K562 (cell line): Measurements from ENCODE around the gene ZNF273. TPM values are rescaled to one million over a fixed set of nuclear protein-coding genes. Genes with fewer than 3 reads are reported as not detected.
A peak's percentile ranks its signal among the peaks of the same experiment; 100 is the strongest.

ENCODE experiments used
- ATAC-seq: fragments of 200-7000 bp; cut with Tn5 transposase; 3 replicates; pipeline ENCODE4 v1.9.1; 2020; ENCODE audit warnings: moderate library complexity
- BruUV-seq: library from RNA; stranded (reverse); fragments of 400-500 nt; replicated peaks from 2 replicates; lab custom pipeline; 2021; lab: Mats Ljungman, UMichigan
- CTCF ChIA-PET: fragments of 300-600 bp; formaldehyde crosslinking; extraction: SDS; loops from one replicate; lab custom pipeline; 2021; ENCODE audit warnings: low intra/inter-chr PET ratio; lab: Yijun Ruan, JAX
- POLR2A ChIA-PET: fragments of 300-600, 350-650 bp; sonication (Branson Sonifier 250); formaldehyde crosslinking; extraction: SDS; loops from one replicate; lab custom pipeline; 2021; ENCODE audit warnings: antibody characterized with exemption, inconsistent platforms; lab: Yijun Ruan, JAX
- DNase-seq, 4 experiments: peaks; one replicate each; pipeline versions ENCODE4 v3.0.0 to v3.0.0-alpha.2; 2011 to 2018; ENCODE audit warnings: low spot score in 3 of 4, mixed read lengths in 3 of 4; ENCODE audit errors: extremely low read depth in 1 of 4
- FAIRE-seq: peaks from 2 replicates; lab custom pipeline; 2011; peaks lifted over from hg19 to GRCh38; lab: Jason Lieb, UNC
- H2AFZ ChIP-seq: 2 replicates; pipeline ENCODE4 v1.6.0; 2011; ENCODE audit warnings: low read depth, low read length, control low read depth, inconsistent platforms
- H3K27ac ChIP-seq: fragments of 200-600 bp; 3 replicates; pipeline ENCODE4 v1.8.0; 2011; ENCODE audit warnings: low read depth, mild to moderate bottlenecking, control low read depth, inconsistent platforms, low read length, moderate library complexity, mixed read lengths; ENCODE audit errors: extremely low read depth
- H3K27me3 ChIP-seq, 2 experiments: fragments of 300-600 bp in 1 of 2; 2 replicates in 1 of 2; 3 replicates in 1 of 2; pipeline versions ENCODE4 v1.6.0 to v1.8.0; 2011; ENCODE audit warnings: inconsistent platforms in 2 of 2, low read length in 2 of 2, mild to moderate bottlenecking in 1 of 2, mixed read lengths in 1 of 2, moderate library complexity in 1 of 2; ENCODE audit not compliant: control insufficient read depth in 2 of 2, insufficient read depth in 2 of 2
- H3K36me3 ChIP-seq: fragments of 300-600 bp; 3 replicates; pipeline ENCODE4 v1.8.0; 2011; ENCODE audit warnings: mild to moderate bottlenecking, low read length, inconsistent platforms; ENCODE audit not compliant: control insufficient read depth, insufficient read depth
- H3K4me1 ChIP-seq, 2 experiments: fragments of 200-600 bp in 1 of 2; replicated peaks in 1 of 2; 2 replicates in 1 of 2; 3 replicates in 1 of 2; pipeline versions ENCODE4 v1.5.1 to v1.8.0; 2011; ENCODE audit warnings: inconsistent platforms in 2 of 2, low read length in 2 of 2, mild to moderate bottlenecking in 1 of 2, mixed read lengths in 1 of 2, moderate library complexity in 1 of 2; ENCODE audit not compliant: control insufficient read depth in 2 of 2, insufficient read depth in 2 of 2
- H3K4me2 ChIP-seq: 2 replicates; pipeline ENCODE4 v1.6.1; 2011; ENCODE audit warnings: low read length, control low read depth, inconsistent platforms, mixed read lengths; ENCODE audit not compliant: insufficient read depth
- H3K4me3 ChIP-seq: fragments of 200-600 bp; sonication (generic), shearing (Covaris generic); 2 replicates; pipeline ENCODE4 v1.5.1; 2016; ENCODE audit warnings: control low read depth, inconsistent platforms
- H3K79me2 ChIP-seq: fragments of 200-600 bp; 3 replicates; pipeline ENCODE4 v1.8.0; 2011; ENCODE audit warnings: low read length, inconsistent platforms; ENCODE audit not compliant: control insufficient read depth, insufficient read depth
- H3K9ac ChIP-seq, 2 experiments: 2 replicates each; pipeline versions ENCODE4 v1.6.0 to v1.6.1; 2011; ENCODE audit warnings: low read depth in 2 of 2, low read length in 2 of 2, control low read depth in 1 of 2, inconsistent platforms in 1 of 2, mild to moderate bottlenecking in 1 of 2, mixed read lengths in 1 of 2; ENCODE audit not compliant: insufficient read depth in 1 of 2
- H3K9me1 ChIP-seq: one replicate; pipeline ENCODE4 v1.6.0; 2011; ENCODE audit warnings: inconsistent platforms, mild to moderate bottlenecking, low read length, moderate library complexity; ENCODE audit not compliant: control insufficient read depth, insufficient read depth
- H3K9me3 ChIP-seq: replicated peaks from 2 replicates; pipeline ENCODE4 v1.5.1; 2011; ENCODE audit warnings: low read depth, low read length, inconsistent platforms; ENCODE audit not compliant: control insufficient read depth, insufficient read depth
- H4K20me1 ChIP-seq: replicated peaks from 2 replicates; pipeline ENCODE4 v1.6.1; 2011; ENCODE audit warnings: low read length, inconsistent platforms, mixed read lengths; ENCODE audit not compliant: control insufficient read depth, insufficient read depth
- BCOR ChIP-seq: fragments of 450-650 bp; IDR thresholded peaks from 2 replicates; pipeline ENCODE4 v1.6.1; 2016
- ELK1 ChIP-seq: sonication (generic); formaldehyde crosslinking; IDR thresholded peaks from 2 replicates; pipeline ENCODE4 v1.8.1; 2022; ENCODE audit warnings: missing genetic modification reagents
- JUNB ChIP-seq: fragments of 450-650 bp; formaldehyde crosslinking; conservative IDR thresholded peaks from 2 replicates; pipeline ENCODE4 v1.4.0; 2020; ENCODE audit warnings: mild to moderate bottlenecking
- POLR3A ChIP-seq: IDR thresholded peaks from 2 replicates; pipeline ENCODE4 v1.6.1; 2011; ENCODE audit warnings: borderline replicate concordance, mild to moderate bottlenecking, moderate library complexity; ENCODE audit not compliant: insufficient read length, insufficient read depth; ENCODE audit errors: extremely low read depth
- SMC3 ChIP-seq: conservative IDR thresholded peaks from 2 replicates; pipeline ENCODE4 v1.6.1; 2011; ENCODE audit warnings: low read depth, low read length, improper control_type of control experiment; ENCODE audit not compliant: insufficient read depth
- ZBTB8A ChIP-seq: fragments of 450-650 bp; IDR thresholded peaks from 2 replicates; pipeline ENCODE4 v1.6.1; 2018; ENCODE audit warnings: mild to moderate bottlenecking, moderate library complexity; ENCODE audit not compliant: partially characterized antibody
- ZNF79 ChIP-seq: fragments of 250-450 bp; sonication (Bioruptor Pico); IDR thresholded peaks from 2 replicates; pipeline ENCODE4 v1.4.0; 2020; ENCODE audit warnings: low read depth, mild to moderate bottlenecking, moderate library complexity
- WGBS: fragments of 100-300 bp; shearing (Covaris generic); methylation state at CpG from one replicate; pipeline ENCODE4 v1.1.6; 2016; ENCODE audit warnings: low coverage, mixed read lengths; ENCODE audit not compliant: insufficient coverage; ENCODE audit errors: missing lambda C conversion rate; 5-methylcytosine and 5-hydroxymethylcytosine counted together
- in situ Hi-C: fragments of 300-500 bp; cut with MboI; formaldehyde crosslinking; loops from 4 replicates; pipeline ENCODE4 v1.15.0; 2018; ENCODE audit warnings: inconsistent platforms, mixed read lengths
- intact Hi-C: fragments of 100-400 bp; cut with micrococcal nuclease; formaldehyde crosslinking; loops from 2 replicates; pipeline ENCODE4 v1.14.2; 2022
- polyA plus RNA-seq, 8 experiments: library from polyadenylated mRNA; depleted of rRNA in 4 of 8; stranded (reverse) in 5 of 8; unstranded in 3 of 8; fragments of >200 nt; fragmentation: Nextera tagmentation in 2 of 8; fragmentation: Illumina TruSeq in 1 of 8; extraction: Ambion mirVana in 2 of 8; extraction: Trizol in 1 of 8; gene quantifications; 2 replicates each; pipeline versions ENCODE4 v1.2.1 to v1.2.3, GENCODE V29; 2011 to 2014; ENCODE audit warnings: inconsistent platforms in 1 of 8, missing spikeins in 1 of 8
- total RNA-seq, 7 experiments: library from RNA; depleted of rRNA in 6 of 7; stranded (reverse); fragments of >200 nt in 6 of 7; fragmentation: Illumina TruSeq in 2 of 7; extraction: Trizol in 2 of 7; gene quantifications; 2 replicates each; pipeline versions ENCODE4 v1.2.1 to v1.2.3, GENCODE V29; 2011 to 2021; ENCODE audit warnings: low replicate concordance in 1 of 7
- TF ChIP-seq, protein P1 (sequence below): fragments of 250-450 bp; sonication (Bioruptor Pico); IDR thresholded peaks from 2 replicates; pipeline ENCODE4 v1.4.0; 2020; ENCODE audit warnings: mild to moderate bottlenecking, moderate library complexity, borderline replicate concordance

The ZNF273 gene
- total and polyA plus RNA-seq, 9 of the 15 experiments (the other 6 are each of a cell fraction or from before 2014, with no cell fraction given) = 13.3 to 37.0 (median 20.7) TPM

GRCh38 chr7:64873155-64873500, 29.9 kb upstream of the ZNF273 start:
- Histone ChIP-seq H3K4me3 (no peak overlapping the region), H3K9ac (no peak overlapping the region), H4K20me1 (no peaks in the 10 kb centered on the region), H2AFZ (no peak overlapping the region), H3K9me1 (no peaks in the 10 kb centered on the region), H3K36me3 (no peaks in the 10 kb centered on the region), H3K79me2 (no peaks in the 10 kb centered on the region), H3K27ac (no peak overlapping the region), H3K27me3 (no peaks in the 10 kb centered on the region; a peak in 2 of 5 replicates), H3K4me1 (peaks cover 0 to 10% of the 10 kb centered on the region in 2 experiments; a peak in 1 of 5 replicates), H3K4me2 (no peak overlapping the region), H3K9me3 (peaks cover 5% of the 10 kb centered on the region)
- CTCF ChIA-PET = no interaction called here
- 47% methylated on average over 10 of the region's 10 CpGs for WGBS
- ATAC-seq (no peak), DNase-seq (peak in 1 of 4 experiments; percentile 2), FAIRE-seq (no peak)
- intact Hi-C loops = no loop called here
- BruUV-seq = no TSS peak
- in situ Hi-C loops = no loop called here
- TF ChIP-seq POLR3A (no peak), JUNB (CRISPR knock-in tag) (no peak), BCOR (no peak), ELK1 (CRISPR knock-in tag) (no peak), ZNF79 (no peak), ZBTB8A (no peak), SMC3 (no peak)
- TF ChIP-seq, protein P1, sequence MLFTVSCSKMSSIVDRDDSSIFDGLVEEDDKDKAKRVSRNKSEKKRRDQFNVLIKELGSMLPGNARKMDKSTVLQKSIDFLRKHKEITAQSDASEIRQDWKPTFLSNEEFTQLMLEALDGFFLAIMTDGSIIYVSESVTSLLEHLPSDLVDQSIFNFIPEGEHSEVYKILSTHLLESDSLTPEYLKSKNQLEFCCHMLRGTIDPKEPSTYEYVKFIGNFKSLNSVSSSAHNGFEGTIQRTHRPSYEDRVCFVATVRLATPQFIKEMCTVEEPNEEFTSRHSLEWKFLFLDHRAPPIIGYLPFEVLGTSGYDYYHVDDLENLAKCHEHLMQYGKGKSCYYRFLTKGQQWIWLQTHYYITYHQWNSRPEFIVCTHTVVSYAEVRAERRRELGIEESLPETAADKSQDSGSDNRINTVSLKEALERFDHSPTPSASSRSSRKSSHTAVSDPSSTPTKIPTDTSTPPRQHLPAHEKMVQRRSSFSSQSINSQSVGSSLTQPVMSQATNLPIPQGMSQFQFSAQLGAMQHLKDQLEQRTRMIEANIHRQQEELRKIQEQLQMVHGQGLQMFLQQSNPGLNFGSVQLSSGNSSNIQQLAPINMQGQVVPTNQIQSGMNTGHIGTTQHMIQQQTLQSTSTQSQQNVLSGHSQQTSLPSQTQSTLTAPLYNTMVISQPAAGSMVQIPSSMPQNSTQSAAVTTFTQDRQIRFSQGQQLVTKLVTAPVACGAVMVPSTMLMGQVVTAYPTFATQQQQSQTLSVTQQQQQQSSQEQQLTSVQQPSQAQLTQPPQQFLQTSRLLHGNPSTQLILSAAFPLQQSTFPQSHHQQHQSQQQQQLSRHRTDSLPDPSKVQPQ (CRISPR knock-in tag) = no peak
- POLR2A ChIA-PET = no interaction called here
